ENCODE results near the gene MYLK. TPM values are rescaled to one million over a fixed set of nuclear protein-coding genes. Genes with fewer than 3 reads are reported as not detected.

The MYLK gene
- total and polyA plus RNA-seq, 9 of the 15 experiments (the other 6 are each of a cell fraction or from before 2014, with no cell fraction given) = 0.11 to 0.53 (median 0.18) TPM; not detected in 2

DNA sequence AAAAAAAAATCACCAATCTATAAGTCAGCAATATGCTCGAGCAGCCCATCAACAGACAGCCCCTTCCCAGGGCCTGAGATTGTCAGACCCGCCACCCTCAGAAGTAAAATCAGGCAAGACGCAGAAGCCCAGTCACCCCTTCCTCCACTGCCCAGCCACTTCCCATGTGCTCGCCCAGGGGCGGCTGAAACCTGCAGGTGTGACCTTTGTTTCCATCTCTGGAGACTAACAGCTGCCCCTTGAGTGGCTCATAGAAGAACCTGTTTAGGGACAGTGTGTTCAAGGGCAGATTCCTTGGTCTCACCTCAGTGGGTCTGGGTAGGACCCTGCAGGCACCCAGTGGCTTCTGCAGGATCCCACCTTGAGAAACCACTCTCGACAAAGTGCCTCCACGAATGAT is 105.6 kb downstream of the MYLK start (continued):
- TF ChIP-seq FIP1L1 (IDR thresholded peaks at IDR 0.05; ENCODE audit: low read depth, low read length, poor library complexity, severe bottlenecking) (no peak), RNF219 (CRISPR knock-in tag; IDR thresholded peaks at IDR 0.05) (no peak), ZBTB33 (CRISPR knock-in tag; IDR thresholded peaks at IDR 0.05) (no peak)

DNA sequence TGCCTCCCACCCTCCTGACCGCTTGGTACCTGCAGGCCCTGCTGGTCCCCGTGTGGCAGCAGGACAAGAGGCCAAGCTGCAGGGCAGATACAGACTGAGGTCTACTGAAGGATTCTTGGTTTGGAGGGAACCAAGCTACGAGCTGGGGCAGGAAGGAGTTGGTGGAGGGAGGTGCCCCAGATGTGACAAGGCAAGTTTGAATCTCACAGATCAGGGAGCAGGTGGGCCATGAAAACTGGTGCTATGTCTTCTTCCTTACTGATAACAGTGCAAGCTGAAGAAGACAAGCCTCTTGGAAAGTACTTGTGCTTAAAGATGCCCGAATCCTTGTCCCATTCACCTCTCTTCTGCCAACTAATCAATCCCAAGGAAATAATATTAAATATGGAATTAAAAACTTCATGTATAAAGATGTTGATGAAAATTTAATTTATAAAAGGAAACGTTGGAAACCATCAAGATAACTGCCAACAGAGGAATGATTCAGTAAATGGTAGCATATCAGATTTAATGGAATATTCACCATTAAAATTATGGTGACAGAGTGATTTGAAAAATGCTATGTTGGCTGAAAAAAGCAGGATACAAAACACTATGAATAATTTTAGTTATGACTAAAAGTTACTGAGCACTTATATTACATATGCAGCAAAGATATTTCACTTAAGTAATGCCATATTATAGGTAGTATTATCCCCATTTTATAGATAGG is 107.9 kb downstream of the MYLK start:
- WGBS (ENCODE audit: insufficient coverage, low coverage, missing lambda C conversion rate) = 0% methylated on average over 5 of the region's 5 CpGs
- no peaks in the 10 kb centered on the region for H3K9me3 ChIP-seq (replicated peaks; ENCODE audit: control insufficient read depth, insufficient read depth, low read depth, low read length)
- POLR2A ChIA-PET = no interaction called here
- no peak overlapping the region for H3K4me2 ChIP-seq (ENCODE audit: insufficient read depth, low read length)
- intact Hi-C loops (cut with micrococcal nuclease) (no loop called here), in situ Hi-C loops (cut with MboI) (no loop called here)
- no peaks in the 10 kb centered on the region for H3K4me1 ChIP-seq (replicated peaks in 1 of 2; ENCODE audit: control insufficient read depth in 2 of 2, insufficient read depth in 2 of 2, low read length in 2 of 2)
- no peak overlapping the region for H3K4me3 ChIP-seq
- H4K20me1 ChIP-seq (replicated peaks; ENCODE audit: control insufficient read depth, insufficient read depth, low read length) = no peaks in the 10 kb centered on the region
- ATAC-seq (no peak), DNase-seq (ENCODE audit: extremely low read depth in 1 of 4, low spot score in 3 of 4) (no peak), FAIRE-seq (no peak)
- H3K36me3 ChIP-seq (ENCODE audit: control insufficient read depth, insufficient read depth, low read length) = no peaks in the 10 kb centered on the region
- no peaks in the 10 kb centered on the region for H3K9me1 ChIP-seq (ENCODE audit: control insufficient read depth, insufficient read depth, low read length)
- H3K27me3 ChIP-seq (ENCODE audit: control insufficient read depth in 2 of 2, insufficient read depth in 2 of 2, low read length in 2 of 2) = peaks cover 0 to 24% of the 10 kb centered on the region in 2 experiments; a peak in 2 of 5 replicates
- BruUV-seq (replicated peaks) = no TSS peak
- H3K27ac ChIP-seq (ENCODE audit: extremely low read depth, low read depth, low read length) = no peak overlapping the region
- CTCF ChIA-PET (ENCODE audit: low intra/inter-chr PET ratio) = no interaction called here
- no peaks in the 10 kb centered on the region for H3K79me2 ChIP-seq (ENCODE audit: control insufficient read depth, insufficient read depth, low read length)
- H3K9ac ChIP-seq (ENCODE audit: insufficient read depth in 1 of 2, low read depth in 2 of 2, low read length in 2 of 2) = no peak overlapping the region
- no peak overlapping the region for H2AFZ ChIP-seq (ENCODE audit: low read depth, low read length)
- TF ChIP-seq, protein P1, sequence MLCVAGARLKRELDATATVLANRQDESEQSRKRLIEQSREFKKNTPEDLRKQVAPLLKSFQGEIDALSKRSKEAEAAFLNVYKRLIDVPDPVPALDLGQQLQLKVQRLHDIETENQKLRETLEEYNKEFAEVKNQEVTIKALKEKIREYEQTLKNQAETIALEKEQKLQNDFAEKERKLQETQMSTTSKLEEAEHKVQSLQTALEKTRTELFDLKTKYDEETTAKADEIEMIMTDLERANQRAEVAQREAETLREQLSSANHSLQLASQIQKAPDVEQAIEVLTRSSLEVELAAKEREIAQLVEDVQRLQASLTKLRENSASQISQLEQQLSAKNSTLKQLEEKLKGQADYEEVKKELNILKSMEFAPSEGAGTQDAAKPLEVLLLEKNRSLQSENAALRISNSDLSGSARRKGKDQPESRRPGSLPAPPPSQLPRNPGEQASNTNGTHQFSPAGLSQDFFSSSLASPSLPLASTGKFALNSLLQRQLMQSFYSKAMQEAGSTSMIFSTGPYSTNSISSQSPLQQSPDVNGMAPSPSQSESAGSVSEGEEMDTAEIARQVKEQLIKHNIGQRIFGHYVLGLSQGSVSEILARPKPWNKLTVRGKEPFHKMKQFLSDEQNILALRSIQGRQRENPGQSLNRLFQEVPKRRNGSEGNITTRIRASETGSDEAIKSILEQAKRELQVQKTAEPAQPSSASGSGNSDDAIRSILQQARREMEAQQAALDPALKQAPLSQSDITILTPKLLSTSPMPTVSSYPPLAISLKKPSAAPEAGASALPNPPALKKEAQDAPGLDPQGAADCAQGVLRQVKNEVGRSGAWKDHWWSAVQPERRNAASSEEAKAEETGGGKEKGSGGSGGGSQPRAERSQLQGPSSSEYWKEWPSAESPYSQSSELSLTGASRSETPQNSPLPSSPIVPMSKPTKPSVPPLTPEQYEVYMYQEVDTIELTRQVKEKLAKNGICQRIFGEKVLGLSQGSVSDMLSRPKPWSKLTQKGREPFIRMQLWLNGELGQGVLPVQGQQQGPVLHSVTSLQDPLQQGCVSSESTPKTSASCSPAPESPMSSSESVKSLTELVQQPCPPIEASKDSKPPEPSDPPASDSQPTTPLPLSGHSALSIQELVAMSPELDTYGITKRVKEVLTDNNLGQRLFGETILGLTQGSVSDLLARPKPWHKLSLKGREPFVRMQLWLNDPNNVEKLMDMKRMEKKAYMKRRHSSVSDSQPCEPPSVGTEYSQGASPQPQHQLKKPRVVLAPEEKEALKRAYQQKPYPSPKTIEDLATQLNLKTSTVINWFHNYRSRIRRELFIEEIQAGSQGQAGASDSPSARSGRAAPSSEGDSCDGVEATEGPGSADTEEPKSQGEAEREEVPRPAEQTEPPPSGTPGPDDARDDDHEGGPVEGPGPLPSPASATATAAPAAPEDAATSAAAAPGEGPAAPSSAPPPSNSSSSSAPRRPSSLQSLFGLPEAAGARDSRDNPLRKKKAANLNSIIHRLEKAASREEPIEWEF (CRISPR knock-in tag; IDR thresholded peaks at IDR 0.05) = no peak
- TF ChIP-seq SLC30A9 (CRISPR knock-in tag; IDR thresholded peaks at IDR 0.05) (no peak), ELK3 (CRISPR knock-in tag; IDR thresholded peaks at IDR 0.05) (no peak), KDM2B (CRISPR knock-in tag; IDR thresholded peaks at IDR 0.05) (no peak)

All from K562 (cell line).